GM21529 (cell line): Measurements from ENCODE around the gene MTUS2.
"Not testable (repeated sequence)": the region's sequence is repeated elsewhere in the genome, so short reads cannot be mapped to it uniquely, and the experiment has no call there.

Experiments used
- ATAC-seq: cut with Tn5 transposase; IDR thresholded peaks from one replicate; pipeline ENCODE4 v1.9.1; 2021; ENCODE audit not compliant: unreplicated experiment

MTUS2 gene

DNA sequence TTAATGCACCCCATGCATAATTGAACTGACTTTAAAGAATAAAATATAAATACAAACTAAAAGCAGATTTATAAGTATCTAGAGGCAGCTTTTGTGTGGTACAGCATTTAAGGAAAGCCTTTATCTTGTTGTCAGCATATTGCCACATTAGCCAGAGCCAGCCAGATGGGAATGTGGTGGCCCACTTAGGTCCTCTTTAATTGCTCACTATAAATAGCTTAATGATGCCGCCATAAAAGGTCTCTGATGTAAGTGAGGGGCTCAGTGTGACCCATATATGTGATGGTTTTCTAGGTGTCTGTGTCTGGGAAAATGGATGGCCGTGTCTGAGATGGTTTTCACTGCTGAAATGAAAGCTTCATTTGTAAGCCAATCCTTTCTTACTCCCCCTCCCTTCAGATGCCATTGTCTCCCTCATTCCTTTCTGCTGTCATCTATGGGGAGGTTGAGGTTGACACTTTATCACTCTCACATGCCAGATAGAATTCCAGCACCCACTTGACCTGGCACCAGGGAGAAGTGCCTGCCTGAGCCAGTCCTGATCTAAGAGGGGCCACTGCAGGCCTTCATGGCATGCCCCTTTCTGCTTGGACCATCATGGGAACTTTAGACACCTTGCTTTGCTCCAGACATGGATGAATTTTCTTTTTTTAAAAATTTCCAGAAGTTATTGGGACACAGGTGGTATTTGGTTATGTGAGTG lies 135.3 kb downstream of the MTUS2 start:
- no peak for ATAC-seq

DNA sequence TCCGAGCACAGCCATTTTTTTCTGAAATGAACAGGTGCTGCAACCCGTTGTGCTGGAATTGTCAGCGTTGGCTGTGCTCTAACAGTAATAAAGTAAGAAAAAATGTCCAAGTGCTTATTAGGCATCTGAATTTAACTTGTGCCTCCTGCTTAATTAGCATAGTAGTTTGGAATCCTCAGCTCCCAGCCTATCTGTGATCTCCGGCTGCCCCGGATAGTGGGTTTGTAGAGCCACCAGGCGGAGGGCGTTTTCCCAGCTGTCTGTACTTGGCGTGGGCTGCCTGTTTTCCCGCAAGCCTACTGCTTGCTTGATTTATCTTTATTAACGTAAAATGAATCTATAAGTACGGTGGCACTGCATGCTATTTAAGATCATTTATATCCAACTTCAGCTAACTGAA lies 137.9 kb downstream of the MTUS2 start:
- no peak for ATAC-seq

DNA sequence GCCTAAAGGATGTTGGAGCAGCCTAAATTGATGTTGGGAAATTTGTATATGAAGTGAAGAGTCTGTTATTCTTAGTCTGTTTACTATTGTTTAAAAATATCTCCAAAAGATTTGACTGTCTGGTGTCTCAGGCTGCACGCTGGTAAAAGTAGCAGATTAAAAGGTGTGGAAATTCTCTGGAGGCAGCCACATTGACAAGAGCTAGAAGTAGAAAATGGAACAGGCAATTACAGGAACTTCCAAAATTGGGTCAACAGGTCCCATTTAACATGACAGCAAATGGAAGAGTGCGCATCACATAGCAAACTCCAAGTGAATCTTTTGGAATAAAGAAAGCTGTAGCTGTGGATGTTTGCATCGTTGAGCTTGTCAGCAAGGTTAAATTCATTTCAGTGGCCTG lies 138.3 kb downstream of the MTUS2 start:
- ATAC-seq, result no peak

DNA sequence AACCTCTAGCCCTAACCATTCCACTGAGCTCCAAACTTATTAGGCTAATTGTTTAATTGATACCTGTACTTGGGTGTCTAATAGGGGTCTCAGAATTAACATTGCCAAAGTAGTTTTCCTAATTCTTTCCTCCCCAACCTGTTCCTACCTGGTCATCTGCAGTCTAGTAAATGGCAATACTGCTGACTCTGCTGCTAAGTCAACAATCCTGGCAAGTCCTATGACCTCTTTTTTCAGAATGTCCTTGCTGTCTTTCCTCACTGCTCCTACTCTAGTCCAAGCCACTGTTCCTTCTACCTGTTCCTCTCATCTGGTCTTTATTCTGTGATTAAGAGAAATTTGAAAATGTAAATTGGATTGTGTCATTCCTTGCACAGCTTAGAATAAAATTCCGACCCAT lies 143.9 kb downstream of the MTUS2 start:
- ATAC-seq, result no peak

DNA sequence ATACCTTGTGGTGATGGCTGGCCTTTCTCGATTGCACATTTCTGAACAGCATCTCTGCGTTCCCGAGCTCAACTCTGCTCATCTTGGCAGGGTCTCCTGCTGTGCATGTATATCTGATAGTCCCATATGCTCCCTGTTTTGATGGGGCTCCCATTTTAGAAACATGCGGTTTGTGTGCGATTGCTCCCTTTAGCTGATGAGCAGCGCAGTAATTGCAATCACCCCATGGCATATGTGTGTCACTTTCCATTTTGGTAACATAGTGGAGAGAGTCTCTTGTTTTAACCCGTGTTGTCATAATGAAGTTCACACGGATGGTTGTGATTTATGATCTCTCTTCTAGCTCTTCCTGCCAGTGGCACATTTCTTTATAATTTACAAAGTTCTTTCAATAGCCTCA lies 144.7 kb downstream of the MTUS2 start:
- ATAC-seq, result no peak

DNA sequence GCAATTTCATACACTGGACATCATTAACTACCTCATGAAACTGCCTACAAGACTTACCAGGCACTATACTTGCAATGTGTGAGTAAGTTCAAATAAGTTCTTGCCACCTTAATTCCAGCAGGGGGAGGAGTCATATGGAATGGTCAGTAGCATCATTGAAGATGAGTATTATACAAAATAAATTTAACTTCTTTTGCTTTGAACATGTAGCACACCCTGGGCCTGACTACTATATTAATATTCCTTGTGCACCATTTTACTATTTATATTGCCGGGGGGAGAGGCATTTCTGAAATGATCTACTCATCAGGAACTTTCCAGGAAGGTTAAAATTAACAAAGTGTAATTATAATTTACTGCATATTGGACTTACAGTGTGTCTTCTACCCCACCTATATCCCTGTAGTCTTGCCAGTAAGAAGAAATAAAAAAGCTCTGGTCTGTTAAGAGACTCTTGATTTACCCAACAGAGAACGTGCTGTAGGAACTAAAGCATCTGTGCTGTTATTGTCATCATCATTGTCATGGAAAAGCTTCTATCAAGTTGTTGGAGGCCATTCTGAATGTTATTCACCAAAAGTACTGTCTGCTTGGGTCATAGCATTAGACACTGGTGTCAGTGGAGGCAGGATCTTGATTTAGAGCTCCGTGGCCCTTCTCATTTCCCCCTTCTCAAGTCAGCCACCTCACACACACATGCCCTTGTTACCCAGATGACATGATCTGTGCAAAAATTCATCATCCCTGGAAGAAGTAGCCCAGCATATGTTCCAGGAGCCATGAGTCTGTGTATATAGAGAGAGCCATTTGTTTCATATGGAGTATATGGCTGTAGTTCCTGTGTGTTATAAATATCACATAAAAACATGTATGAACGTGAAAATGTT lies 147.1 kb downstream of the MTUS2 start:
- ATAC-seq, result no peak

DNA sequence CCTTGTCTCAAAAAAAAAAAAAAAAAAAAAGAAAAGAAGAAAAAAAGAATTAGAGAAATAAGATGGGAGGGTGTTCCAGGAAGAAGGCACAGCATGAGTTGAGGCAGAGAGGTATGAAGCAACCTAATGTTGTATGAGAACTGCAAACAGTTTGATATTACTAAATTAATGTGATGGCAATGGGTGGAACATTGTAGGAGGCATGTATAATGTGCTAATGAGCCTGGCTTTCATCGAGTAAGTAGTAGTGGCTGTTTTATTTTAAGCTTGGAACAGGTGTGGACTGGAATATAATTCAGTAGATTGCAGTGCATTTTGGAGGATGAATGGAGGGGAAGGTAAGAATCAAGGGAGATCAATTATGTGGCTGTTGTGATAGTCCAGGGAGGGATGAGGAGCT lies 156.1 kb downstream of the MTUS2 start:
- ATAC-seq, result no peak

DNA sequence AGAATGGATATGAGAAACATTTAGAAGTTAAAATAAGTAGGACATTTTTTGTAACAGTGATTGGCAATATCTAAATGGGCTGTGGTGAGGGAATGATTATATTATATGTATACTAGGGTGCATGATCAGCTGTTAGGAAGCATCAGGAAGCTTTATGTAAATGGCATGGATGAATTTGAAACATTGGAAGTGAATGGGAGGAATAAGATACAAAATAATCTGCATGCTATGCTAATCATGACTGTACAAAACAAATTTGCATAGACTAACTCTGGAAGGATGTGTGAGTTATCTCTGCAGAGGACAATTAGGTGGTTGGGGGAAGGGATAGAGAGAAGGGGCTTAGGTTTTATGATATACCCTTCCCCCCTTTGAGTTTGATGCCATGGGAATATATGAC lies 156.5 kb downstream of the MTUS2 start:
- ATAC-seq, result no peak

DNA sequence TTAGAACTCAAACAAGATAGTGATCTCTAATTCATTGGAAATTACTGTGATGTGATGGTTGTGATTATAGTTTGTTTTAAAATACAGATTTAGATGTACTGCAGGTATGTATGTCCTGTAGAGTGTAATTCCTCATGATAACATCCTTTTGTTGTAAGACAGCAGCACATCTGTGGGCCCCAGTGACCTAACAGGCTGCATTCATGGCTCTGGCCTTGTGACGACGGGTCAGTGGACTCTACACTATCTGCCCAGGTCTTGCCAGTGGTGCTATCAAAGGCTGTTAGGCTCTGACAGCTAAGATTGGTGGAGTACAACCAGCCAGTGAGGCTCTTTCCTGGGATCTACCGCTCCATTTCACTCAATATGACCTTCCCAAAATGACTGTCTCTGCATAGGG lies 158.4 kb downstream of the MTUS2 start:
- ATAC-seq, result no peak

DNA sequence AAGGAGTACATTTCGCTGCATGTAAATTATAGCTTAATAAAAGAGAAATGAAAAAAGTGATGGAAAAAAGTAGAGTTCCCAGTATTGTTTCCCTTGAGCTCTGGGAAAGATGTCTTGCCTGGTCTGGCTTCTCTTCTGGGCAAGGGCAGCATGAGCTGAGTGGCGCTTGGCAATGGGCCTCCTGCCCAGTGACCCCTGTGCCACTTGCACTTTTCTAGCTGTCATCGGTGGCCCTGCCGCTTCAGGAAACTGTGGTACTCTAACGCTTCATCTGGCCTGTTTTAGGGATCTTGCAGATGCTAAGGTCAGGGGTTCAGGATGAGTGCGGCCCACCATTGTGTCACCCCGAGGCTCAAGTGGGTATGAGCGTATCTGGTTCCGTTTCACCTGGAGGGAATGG lies 161.4 kb downstream of the MTUS2 start:
- no peak for ATAC-seq

DNA sequence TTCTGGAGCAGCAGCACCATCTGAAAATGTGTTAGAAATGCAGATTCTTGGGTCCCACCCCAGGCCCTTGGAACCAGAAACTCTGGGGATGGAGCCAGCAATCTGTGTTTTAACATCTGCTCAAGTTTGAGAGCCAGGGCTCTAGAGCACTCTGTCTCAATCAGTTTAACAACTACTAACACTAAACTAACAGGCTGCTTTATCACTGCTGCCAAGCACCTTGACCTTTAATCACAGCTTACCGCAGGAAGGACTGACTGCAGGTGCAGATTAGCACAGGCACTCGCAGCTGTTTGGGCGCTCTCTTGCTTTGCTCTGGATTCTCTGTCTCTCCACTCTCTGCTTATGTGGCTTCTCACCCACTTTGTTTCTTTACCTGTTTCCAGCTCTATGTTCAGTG lies 163.5 kb downstream of the MTUS2 start:
- no peak for ATAC-seq

DNA sequence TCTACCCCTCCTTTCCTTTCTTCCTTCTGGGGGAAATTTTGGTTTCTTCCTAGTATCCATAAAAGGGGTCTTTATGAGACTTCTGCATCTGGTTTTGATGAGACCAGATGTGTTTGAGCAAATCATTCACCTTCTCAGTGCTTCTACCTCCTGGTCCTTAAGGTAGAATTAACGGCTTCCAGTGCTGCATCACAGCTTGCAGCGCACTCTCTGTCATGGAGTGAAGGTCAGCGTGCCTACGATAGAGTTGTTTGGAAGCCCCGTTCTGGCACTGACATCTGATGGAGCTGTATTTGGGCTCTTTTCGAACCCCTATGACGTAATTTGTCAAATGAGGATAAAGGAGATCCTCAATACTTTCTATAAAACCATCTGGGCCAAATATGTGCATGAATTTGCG lies 164.2 kb downstream of the MTUS2 start:
- no peak for ATAC-seq

DNA sequence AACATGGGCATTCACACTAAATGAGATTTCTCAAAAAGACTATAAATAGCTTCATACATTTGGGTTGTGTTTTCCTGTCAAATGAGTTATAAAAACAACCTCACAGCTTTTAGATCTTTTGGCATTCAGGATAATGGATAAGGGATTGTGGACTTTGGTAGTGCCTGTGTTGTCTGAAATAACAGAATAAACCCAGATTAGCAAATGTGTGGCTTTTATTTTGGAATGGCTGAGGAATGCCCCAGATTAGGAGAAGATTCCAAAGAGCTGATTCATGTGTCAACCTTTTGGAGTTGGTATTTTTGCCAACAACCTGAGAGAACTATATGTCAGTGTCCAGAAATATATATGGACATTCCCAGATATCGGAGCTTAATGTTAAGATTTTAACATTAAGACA lies 164.7 kb downstream of the MTUS2 start:
- no peak for ATAC-seq

DNA sequence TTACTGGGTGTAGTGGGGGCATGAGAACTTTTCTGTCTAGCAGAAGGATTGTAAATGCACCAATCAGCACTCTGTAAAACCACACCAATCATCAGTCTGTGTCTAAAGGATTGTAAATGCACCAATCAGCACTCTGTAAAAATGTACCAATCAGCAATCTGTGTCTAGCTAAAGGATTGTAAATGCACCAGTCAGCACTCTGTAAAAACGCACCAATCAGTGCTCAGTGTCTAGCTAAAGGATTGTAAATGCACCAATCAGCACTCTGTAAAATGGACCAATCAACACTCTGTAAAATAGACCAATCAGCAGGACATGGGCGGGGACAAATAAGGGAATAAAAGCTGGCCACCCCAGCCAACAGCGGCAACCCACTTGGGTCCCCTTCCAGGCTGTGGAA lies 170.2 kb downstream of the MTUS2 start:
- ATAC-seq, result not testable (repeated sequence)

DNA sequence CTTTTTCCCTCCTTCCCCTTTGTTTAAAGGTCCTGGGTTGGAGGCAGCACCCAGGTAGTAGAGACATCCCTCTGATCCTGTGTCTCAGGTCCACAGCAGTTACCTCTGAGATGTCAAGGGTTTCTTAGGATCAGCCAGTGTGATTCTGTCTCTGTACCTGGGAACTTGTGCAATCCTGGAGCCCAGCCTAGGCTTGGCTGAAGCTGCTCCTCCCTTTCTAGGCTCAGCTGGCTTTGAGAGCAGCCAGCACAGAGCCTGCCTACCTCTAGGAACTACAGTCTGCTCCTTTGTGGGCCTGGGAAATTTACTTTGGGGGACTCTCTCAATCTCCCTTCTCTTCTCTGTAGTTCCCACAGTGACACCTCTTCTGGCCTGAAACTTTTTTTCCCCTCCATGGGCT lies 171.6 kb downstream of the MTUS2 start:
- ATAC-seq, result no peak

DNA sequence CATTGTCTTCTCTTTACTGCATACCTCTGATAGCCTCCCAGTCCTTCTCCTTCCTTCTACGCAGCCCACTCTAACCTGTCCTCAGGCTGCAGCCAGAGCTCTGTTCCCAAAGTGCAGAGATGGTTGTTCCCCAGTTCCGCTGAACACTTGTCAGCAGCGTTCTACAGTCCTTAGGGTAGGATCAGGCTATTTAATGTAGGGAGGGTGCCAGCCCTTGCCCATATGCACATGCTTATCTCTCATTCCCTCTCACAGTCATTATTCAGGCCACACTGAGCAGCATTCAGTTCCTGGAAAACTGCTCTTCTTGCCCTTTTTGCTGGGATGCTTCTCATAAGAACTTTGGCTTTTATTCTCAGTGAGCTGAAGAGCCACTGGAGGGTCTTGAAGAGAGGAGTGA lies 180.7 kb downstream of the MTUS2 start:
- no peak for ATAC-seq

DNA sequence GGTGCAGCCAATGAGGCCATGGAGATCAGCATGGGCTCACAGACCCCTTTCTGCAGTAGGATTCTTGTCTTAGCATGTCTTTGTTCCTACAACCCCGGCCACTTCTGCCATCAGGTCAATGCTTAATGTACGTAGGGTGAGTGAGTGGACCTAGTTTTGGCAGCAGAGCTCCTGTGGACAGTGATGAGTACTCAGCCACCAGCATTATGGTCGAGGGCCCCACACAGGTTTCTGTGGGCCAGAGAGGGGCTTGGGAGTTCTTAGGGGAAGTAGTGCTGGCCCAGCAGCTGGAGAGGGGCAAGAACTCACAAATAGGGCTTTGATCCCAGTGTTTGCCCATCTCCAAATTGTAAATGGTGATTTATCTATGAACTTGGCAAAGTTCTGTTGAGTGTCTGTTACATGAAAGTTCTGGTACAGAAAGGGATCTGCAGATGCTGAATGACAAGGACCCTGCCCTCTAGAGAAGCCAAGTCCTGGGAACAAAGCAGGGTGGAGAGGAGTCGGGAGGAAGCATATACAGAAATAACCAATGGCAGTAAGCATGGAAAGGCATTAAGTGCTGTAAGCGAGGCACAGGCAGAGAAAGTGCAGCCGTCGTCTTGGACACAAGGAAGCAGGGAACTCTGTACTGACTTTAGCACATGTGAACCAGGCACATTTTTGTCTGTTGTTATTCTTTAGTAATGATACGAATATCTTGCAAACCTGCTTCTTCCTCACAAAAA lies 185.1 kb downstream of the MTUS2 start:
- no peak for ATAC-seq

DNA sequence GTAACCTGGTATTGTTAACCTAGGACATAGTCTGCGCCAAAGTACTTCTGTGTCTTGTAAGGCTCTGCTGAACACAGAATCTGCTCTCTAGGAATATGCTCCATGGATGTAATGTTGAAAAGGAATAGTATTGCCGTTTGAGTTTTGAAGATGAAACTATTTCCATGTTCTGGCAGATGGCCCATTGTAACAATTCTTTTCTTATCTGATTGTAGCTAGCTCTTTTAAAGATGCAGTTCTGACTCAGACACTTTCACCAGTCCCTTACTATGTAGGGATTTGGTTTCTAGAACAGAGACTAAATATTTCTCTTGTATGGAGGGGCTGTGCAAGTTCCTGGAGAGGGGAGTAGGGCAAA lies 185.6 kb downstream of the MTUS2 start:
- ATAC-seq, result no peak

DNA sequence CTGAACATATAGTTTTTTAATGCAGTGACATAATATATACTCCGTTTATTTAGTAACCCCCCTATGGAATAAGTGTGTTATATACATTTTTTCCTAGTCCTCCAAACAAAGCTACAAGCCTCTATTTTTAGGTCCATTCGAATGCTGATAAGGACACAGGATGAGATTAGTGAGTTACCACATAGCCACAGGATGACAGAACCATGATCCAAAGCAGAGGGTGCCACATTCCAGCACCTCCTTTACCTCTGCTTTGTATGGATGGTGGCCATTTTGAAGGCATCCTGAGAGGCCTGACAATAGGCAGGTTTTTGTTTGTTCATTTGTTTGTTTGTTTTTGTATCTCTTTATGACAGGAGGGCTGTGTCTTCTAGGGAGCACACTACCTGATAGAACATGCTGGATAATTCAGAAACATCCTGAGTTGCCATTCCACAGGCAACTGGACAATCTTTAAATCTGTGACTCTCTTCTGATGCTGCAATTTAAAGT lies 186.3 kb downstream of the MTUS2 start:
- no peak for ATAC-seq

DNA sequence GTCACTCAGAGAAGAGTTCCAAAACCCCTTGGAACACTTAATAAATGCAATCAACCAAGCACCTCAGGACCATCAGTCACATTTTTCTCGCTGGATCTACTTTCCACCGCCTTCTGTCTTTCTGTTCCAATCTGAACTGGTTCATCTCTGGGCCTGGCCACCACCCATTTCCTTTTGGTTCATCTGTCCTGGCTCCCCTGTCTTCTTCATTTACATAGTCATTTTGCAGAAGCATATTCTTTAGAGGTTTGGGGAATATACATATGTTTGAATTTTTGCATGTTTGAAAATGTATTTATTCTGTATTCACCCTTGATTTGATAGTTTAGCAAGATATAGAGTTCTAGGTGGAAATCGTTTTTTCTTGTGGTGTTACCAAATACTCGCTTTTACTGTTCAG lies 188.2 kb downstream of the MTUS2 start:
- no peak for ATAC-seq

DNA sequence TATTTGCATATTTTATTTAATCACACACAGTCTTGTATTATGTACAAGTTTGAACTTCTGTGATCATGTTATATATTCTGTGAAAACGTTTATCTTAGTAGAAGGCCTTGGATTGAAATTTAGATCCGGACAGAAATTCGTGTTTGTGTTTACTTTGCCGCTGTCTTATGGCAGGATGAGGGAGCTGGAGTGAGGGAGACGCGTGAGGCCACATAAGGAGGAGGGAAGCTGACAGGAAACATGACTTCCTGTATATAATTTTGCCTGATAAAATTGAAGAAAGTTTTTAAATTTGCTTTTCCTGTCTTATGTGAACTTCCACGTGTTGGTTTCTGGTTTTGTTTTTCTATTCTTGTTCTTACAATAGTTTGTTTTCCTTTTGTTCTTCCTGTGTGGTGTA lies 200.2 kb downstream of the MTUS2 start:
- ATAC-seq, result no peak

DNA sequence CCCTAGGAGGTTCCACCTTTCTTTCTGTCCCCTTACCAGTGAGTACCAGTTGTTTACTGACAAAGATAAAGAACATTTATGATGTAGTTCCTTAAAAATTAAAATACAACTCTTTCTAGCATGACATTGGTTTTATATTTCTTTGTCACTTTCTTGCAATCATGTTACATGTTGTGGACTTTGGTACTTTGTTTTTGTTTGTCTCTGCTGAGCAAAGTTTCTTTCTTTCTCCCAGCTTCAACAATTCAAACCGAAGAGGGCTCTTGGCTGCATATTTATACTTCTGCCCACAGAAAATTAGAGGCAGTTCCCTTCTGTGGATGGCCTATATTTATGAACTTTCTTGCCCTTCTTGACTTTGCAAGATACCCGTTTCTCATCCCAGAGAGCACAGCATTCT lies 201.2 kb downstream of the MTUS2 start:
- no peak for ATAC-seq
